T-helper 1 cell treated with Interleukin-12 subunit alpha and Interleukin-12 subunit beta and Interleukin-4 antibody, amounts not matched to agents 30 ng/mL and 1 ng/mL, for 36 hours (primary cell): ENCODE data around the gene ZMIZ1. TPM values are rescaled to one million over a fixed set of nuclear protein-coding genes. Genes with fewer than 3 reads are reported as not detected.

Experiments
- intact Hi-C: fragments of 100-400 bp; cut with micrococcal nuclease; formaldehyde crosslinking; loops from one replicate; pipeline ENCODE4 v1.15.1; 2024
- total RNA-seq: library from RNA; stranded (reverse); gene quantifications from 2 replicates; pipeline ENCODE4 v1.2.3, GENCODE V29; 2022

ZMIZ1 gene
- total RNA-seq, 1 donor from 2014 or later, result 51.2 TPM

DNA sequence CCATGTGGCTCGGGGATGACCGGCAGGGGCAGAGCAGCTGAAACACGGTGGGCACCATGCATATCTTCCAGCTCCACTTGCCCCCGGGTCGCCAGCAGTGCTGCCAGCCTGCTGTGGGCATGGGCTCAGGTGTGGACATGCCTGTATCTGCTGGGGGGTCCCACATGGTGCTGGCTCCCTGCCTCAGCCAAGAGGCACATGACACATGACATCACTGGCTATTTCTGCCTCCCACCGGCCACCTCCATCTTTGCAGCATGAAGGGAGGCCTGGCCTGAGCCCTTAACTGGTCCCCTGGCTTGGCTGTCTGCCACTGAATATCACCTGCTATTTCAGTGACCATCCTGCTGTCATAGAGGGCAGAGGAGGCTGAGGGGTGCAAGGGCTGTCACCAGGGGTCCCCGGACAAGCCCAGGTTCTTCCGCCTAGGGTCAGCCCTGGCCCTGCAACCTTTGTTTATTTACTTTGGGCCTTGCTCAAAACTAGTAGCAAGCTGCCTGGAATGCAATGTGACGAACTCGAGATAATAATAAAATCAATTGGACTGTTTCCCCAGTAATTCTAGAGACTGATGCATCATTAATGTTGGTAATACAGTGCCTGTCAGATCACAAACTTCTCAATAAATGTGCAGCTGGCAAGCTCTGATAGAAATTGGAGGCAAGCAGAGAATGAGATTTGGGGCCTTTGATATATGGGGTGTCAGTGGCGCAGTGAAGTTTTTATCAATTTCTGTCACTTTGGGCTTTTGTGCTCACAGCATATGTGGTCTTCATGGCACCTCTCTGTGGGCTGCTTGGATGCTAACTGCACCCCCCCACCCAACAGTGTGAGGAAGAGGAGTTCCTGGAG lies 28.5 kb downstream of the ZMIZ1 start:
- intact Hi-C loops, result no loop called here

DNA sequence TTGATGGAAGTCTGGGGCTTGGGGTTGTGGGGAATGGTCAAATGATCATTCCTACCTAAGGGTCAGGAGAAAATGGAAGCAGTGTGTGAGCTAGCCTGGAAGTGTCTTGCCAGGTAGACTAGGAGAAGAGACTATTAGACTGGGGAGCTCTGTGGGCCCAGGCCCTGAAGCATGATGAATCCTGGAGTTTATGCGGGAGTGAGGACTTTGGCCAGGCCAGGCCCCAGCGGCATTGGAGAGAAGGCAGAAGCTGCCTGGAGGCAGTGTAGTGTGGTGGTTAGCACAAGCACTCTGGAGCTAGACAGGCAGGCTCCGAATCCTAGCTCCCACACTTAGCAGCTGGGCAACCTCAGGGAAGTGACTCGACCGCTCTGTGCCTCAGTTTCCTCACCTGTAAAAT lies 29.3 kb downstream of the ZMIZ1 start:
- intact Hi-C loops, result no loop called here

DNA sequence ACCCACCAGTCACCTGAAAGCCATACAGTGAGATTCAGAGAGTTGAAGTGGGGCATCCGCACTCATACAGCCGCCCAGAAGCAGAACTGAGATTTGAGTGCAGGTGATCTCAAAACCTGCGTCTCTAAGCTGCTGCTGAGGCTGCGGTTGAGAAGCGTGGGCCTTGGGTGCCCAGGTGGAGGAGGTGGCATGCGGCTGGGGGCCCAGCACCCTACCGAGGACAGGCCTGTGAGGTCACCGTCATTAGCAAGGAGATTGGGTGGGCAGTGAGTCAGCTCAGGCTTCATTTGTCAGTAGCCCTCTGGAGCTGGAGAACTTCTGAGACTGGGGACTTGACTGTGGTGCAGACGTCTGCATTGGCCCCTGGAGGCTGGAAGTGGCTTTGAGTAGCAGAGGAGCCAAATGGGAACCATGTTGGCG lies 29.8 kb downstream of the ZMIZ1 start:
- intact Hi-C loops, result no loop called here

DNA sequence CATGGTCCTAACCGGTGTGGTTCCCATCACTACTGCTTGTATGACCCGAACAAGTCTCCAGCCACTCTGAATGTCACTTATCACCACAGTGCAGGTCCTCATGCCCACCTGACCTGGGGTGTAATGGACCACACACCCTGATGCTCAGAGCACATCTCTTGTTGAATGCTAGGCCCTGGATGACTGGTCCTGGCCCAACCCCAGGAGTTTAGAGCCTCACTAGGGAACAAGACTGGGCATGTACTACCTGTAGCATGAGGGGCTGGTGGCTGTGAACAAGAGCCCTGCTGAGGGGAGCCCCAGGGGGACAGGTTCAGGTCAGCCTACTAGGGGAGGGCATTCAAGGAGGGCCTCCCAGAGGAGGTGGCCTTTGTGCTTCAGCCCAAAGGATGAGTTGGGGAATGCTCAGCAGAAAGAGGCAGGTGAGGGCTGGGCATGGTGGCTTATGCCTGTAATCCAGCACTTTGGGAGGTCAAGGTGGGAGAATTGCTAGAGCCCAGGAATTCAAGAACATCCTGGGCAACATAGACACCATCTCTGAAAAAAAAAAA lies 31.2 kb downstream of the ZMIZ1 start:
- intact Hi-C loops, result no loop called here

DNA sequence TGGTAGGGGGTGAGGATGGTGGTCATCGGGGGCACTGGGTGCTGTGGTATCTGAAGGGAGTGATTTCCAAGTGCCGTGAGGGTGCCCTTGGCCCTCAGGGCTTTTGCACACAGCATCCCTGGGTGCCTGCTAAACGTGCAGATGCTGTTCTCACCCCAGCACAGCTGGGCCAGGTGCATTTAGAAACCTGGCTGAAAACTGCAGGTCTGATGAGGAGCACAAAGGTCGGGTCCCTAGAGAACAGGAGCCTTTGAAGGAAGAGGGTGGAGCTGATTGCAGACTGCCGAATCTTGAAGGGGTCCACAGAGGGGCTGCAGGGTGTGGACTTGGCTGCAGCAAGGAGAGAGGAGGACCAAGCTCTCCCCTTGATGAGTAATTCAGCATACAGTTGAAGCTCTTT lies 32.0 kb downstream of the ZMIZ1 start:
- intact Hi-C loops, result no loop called here

DNA sequence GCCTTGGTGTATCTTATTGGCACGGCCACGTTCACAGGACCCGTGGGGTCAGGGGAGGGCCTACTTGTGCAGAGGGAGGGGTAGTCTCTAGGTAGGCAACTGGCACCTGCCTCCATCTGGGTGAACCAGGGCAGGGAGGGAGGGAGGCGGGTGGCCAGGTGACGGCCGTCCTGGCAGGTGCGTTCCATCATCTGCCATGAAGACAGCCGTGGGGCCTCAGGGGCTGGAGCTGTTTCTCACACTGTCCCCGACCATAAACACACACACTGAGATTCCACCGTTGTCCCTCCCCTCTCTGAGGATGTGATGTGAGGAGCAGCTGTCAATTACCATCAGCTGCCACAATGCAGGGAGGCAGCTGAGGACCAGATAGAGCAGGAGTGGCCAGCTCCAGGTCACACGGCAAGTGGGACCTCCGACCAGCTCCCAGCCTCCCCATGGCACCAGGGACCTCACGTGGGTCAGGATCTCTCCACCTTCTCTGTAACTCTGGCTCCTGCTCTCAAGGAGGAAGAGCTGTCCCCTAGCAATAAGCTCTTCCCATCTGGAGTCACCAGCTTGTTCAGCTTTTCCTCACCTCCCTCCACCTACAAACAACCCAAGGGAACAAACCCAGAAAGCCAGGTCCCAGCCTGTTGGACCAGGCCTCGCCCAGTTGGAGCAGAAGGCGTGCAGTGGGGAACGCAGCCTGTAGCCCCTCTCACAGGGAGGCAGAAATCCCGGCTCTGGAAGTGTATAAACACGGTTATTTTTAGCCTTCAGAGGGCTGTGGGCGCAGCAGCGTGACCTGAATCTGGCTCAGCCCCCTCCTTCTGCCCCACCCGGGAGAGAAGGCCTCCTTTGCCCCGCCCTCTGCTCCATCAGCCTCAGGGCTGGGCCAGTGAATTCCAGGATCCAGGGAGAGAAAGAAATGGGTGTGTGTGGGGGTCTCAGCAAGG lies 33.1 kb downstream of the ZMIZ1 start:
- intact Hi-C loops, result no loop called here

GRCh38 chr10:79102498-79102874 lies 33.7 kb downstream of the ZMIZ1 start:
- intact Hi-C loops, result no loop called here

GRCh38 chr10:79103129-79103528 lies 34.4 kb downstream of the ZMIZ1 start:
- intact Hi-C loops, result no loop called here

DNA sequence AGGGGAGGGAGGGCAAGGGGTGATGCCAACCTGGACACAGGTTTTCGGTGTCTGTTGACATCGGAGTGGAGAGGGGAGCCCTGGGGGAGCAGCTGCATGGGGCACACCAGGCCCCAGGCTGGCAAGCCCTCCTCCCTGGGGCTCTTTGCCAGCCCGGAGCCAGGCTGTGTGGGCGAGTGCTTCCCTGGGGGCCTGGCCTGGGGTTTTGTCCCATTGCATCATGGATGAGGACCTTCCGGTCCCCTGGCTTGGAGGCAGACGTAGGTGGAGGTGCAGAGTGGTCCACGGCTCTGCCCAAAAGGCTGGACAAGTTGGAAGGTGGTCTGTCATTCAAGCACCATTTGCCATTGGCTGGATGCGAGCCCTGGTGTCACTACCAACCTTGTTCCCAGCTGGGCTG lies 34.8 kb downstream of the ZMIZ1 start:
- intact Hi-C loops, result no loop called here

DNA sequence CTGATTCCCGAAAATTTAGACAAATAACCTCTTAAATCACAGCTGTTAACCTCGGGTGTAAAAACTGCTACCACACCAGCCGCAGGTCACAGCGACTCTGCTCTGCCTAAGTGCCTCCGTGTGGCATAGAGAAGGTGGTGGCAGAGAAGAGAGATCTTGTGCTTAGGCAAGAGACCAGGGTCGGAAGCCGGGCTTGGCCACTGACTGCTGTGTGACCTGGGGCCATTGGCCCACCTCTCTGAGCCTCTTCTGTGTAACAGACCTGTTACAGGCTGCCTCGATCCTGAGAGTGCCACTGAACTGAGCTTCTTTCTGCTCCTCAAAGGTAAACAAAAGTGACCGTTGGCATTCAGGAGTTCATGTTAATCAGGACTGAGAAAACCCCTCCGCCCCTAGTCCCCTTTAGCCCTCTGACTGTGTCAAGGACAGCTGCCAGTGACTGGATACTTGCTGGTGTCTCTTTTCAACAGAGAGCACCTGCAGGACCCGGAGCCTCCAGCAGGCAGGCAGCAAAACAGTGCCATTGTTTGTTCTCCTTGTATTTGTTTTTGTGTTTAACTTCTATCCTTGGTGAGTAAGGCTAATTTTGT lies 36.5 kb downstream of the ZMIZ1 start:
- intact Hi-C loops, result no loop called here

DNA sequence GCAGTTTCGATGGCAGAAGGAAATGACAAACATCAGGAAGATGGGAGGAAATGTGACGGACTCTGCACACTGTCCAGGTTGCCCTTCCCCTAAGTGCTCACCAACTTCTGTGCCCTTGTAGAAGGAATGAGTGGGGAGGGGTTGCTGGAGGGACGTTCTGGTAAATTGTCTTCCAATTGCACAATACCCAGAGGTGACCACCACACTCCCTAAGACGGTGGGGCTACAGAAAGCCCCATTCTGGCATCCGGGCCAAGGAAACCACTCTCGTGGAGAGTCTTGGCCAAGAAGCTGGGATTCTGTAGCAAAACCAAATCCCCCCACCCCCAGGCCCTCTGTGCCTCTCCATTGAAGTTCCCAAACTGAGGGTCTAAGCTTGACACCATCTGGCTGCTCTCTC lies 37.1 kb downstream of the ZMIZ1 start:
- intact Hi-C loops, result no loop called here

- intact Hi-C loops, result no loop called here
Measured at GRCh38 chr10:79106256-79107050, 37.7 kb downstream of the ZMIZ1 start.

- intact Hi-C loops, result no loop called here
Measured at GRCh38 chr10:79107736-79108264, 39.0 kb downstream of the ZMIZ1 start.

DNA sequence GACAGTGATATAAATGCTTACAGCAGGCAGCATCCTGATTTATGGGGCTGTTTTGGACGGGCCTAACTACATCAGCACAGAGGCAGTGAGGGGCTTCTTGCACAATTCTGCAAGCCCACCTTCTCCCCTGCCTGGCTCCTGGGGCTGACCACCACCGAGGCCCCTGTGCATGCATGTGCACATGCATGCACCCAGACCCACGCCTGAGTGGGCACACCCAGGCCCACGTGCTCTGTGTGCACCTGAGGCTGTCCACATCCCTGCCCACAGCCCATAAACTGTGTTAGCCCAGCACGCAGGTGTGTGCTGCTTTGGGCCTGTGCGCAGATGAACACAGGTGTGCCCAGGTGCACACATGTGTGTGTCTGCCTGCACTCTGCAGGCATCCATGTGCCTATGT lies 40.0 kb downstream of the ZMIZ1 start:
- intact Hi-C loops, result no loop called here

DNA sequence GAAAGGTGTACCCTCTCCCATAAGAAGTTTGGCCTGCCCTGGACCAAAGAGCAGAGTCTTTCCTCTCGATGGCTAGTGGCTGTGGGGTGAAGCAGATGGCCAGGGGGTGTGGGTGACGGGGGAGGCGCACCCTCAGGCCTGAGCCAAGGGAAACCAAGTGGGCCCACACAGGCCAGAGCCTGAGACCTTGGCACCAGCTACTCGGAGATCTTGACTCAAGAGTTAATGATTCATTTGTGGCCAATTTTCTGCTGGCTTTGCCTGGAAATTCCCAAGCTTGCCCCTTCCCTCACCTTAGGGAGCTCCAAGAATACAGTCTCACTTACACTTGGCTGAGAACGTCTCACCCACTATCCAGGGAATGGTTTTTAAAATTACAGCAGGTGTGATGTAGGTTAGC lies 42.7 kb downstream of the ZMIZ1 start:
- intact Hi-C loops, result no loop called here

GRCh38 chr10:79111846-79112614 lies 43.3 kb downstream of the ZMIZ1 start:
- intact Hi-C loops, result no loop called here

GRCh38 chr10:79112881-79113431 lies 44.2 kb downstream of the ZMIZ1 start:
- intact Hi-C loops, result no loop called here

DNA sequence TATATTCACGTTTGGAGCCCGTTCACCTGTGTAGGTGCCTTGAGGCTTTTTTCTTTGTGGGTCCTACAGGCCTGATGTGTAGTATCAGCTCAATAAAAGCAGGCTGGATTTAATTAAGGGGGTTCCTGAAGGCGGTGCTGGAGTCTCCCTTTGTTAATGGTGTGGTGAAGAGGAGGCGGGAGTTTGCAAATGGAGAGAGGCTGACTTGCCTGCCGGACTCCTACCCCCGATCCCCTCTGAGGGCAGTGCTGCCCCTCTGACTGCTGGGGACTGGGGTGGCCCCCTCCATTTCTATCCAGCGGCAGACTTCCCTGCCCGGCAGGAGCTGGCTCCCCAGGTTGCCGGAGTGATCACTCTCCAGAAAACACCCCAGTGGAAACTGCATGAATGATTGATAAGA lies 45.1 kb downstream of the ZMIZ1 start:
- intact Hi-C loops, result no loop called here

- intact Hi-C loops, result no loop called here
Measured at GRCh38 chr10:79115302-79115701, 46.5 kb downstream of the ZMIZ1 start.

DNA sequence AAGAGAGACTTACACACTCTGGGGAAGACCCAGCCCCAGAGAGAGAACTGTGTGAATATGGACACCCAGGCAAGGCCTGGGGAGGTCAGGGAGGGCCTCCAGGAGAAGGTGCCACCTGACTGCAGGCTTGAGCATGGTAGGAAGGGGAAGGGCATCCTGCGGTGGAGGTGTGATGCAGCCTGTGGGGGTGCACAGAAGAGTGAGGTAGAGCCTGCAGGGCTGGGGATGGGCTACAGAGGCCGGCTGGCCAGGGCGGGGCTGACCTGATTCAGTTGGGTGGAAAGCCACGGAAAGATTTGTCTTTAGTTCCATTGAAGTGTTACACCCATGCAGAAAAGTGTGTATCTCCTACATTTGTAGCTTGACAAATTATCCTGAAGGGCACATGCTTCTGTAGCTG lies 47.6 kb downstream of the ZMIZ1 start:
- intact Hi-C loops, result no loop called here
